ENCODE measurements around the gene MSANTD3. TPM values are rescaled to one million over a fixed set of nuclear protein-coding genes. Genes with fewer than 3 reads are reported as not detected.

MSANTD3 gene
- total and polyA plus RNA-seq, 7 experiments from 2014 or later: 3.5 to 13.4 (median 7.5) TPM

DNA sequence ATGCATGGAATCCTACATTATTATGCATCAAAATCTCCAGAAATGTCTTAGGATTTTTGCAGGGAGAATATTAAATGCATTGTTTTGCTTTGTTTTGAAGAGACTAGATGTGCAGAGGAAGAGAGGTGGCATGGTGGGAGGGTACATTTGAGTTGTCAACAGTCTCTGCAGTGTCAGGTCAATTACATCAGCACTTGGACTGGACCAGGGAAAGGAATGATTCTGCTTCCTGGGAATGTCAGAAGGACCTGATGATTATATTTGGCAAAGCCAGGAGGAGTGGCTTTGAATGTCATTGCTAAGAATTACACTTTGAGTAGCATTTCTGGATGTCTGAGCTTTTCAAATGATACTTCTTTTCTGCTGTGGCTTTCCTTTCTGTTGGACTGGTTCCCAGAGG, 28.5 kb downstream of the MSANTD3 start:
- Histone ChIP-seq H3K27ac (ENCODE audit: low read depth, low read length) (no peak overlapping the region), H3K36me3 (ENCODE audit: control insufficient read depth in 2 of 3, insufficient read depth in 3 of 3, low read length in 3 of 3) (peaks cover 0 to 11% (median 0%) of the 10 kb centered on the region in 3 experiments), H3K4me1 (ENCODE audit: control insufficient read depth in 2 of 2, insufficient read depth in 2 of 2, low read length in 2 of 2) (no peaks in the 10 kb centered on the region), H3K9me3 (ENCODE audit: control insufficient read depth in 2 of 3, low read length in 3 of 3) (no peaks in the 10 kb centered on the region), H3K27me3 (ENCODE audit: control insufficient read depth in 2 of 2, insufficient read depth in 2 of 2, low read length in 2 of 2) (no peaks in the 10 kb centered on the region), H3K4me3 (ENCODE audit: low read length) (no peak overlapping the region)
- CTCF ChIA-PET: no interaction called here
- POLR2A ChIA-PET: no interaction called here
- Mint-ChIP-seq H3K4me1 (peaks cover 0 to 7% (median 4%) of the 10 kb centered on the region in 7 donors), H3K9me3 (no peaks in the 10 kb centered on the region), H3K27ac (no peak overlapping the region), H3K27me3 (peaks cover 0 to 12% (median 0%) of the 10 kb centered on the region in 5 donors), H3K4me3 (no peak overlapping the region), H3K36me3 (peaks cover 6 to 37% (median 30%) of the 10 kb centered on the region in 5 donors)
- DNase-seq (no peak), ATAC-seq (no peak)
- intact Hi-C loops (cut with micrococcal nuclease): no loop called here

DNA sequence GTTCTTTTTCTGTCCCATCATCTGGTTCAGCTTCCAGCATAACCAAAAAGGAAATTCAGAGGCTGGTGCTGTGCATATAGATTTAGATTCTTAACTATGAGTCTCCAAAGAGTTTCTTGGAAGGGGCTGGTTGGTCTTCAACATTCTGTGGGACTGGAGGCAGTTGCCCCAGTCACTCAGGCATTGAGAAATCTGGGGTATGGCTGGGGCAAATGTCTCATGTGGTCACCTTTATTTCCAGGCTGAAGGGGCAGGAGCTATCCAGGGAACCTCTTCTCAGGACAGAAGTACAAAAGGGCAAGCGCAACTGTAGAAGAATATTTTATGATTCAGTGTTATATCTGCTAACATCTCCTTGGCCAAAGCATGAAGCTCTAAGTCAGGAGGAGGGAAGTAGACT, 30.6 kb downstream of the MSANTD3 start:
- DNase-seq (no peak), ATAC-seq (no peak)
- ChIA-PET CTCF (no interaction called here), POLR2A (no interaction called here)
- H3K4me1 Mint-ChIP-seq: peaks cover 0 to 7% (median 4%) of the 10 kb centered on the region in 7 donors
- peaks cover 0 to 12% (median 0%) of the 10 kb centered on the region in 5 donors for H3K27me3 Mint-ChIP-seq
- H3K4me3 ChIP-seq (ENCODE audit: low read length): no peak overlapping the region
- no peak overlapping the region for H3K4me3 Mint-ChIP-seq
- no peaks in the 10 kb centered on the region for H3K9me3 Mint-ChIP-seq
- H3K27ac Mint-ChIP-seq: no peak overlapping the region
- H3K36me3 Mint-ChIP-seq: peaks cover 2 to 19% (median 15%) of the 10 kb centered on the region in 5 donors
- H3K36me3 ChIP-seq (ENCODE audit: control insufficient read depth in 2 of 3, insufficient read depth in 3 of 3, low read length in 3 of 3): no peaks in the 10 kb centered on the region
- H3K27ac ChIP-seq (ENCODE audit: low read depth, low read length): no peak overlapping the region
- H3K9me3 ChIP-seq (ENCODE audit: control insufficient read depth in 2 of 3, low read length in 3 of 3): no peaks in the 10 kb centered on the region
- H3K4me1 ChIP-seq (ENCODE audit: control insufficient read depth in 2 of 2, insufficient read depth in 2 of 2, low read length in 2 of 2): no peaks in the 10 kb centered on the region
- H3K27me3 ChIP-seq (ENCODE audit: control insufficient read depth in 2 of 2, insufficient read depth in 2 of 2, low read length in 2 of 2): no peaks in the 10 kb centered on the region
- intact Hi-C loops (cut with micrococcal nuclease): no loop called here

DNA sequence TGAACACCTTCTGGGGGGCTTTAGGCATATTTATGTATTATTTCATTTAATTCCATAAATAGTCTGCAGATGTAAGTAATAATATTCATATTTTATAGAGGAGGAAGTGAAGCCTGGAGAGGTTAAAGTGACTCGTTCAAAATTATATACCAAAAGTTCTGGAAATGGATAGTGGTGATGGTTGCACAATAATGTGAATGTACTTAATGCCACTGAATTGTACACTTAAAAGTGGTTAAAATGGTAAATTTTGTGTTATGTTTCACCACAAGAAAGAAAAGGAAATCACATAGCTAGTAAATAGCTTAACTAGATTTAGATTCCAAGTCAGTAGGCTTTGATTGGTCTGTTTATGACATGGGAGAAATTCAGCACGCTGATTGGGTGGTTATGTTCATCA, 33.0 kb downstream of the MSANTD3 start:
- Histone ChIP-seq H3K4me3 (ENCODE audit: low read length) (no peak overlapping the region), H3K9me3 (ENCODE audit: control insufficient read depth in 2 of 3, low read length in 3 of 3) (no peaks in the 10 kb centered on the region), H3K27ac (ENCODE audit: low read depth, low read length) (no peak overlapping the region), H3K36me3 (ENCODE audit: control insufficient read depth in 2 of 3, insufficient read depth in 3 of 3, low read length in 3 of 3) (no peaks in the 10 kb centered on the region), H3K4me1 (ENCODE audit: control insufficient read depth in 2 of 2, insufficient read depth in 2 of 2, low read length in 2 of 2) (no peaks in the 10 kb centered on the region), H3K27me3 (ENCODE audit: control insufficient read depth in 2 of 2, insufficient read depth in 2 of 2, low read length in 2 of 2) (no peaks in the 10 kb centered on the region)
- peaks cover 0 to 5% (median 0%) of the 10 kb centered on the region in 5 donors for H3K36me3 Mint-ChIP-seq
- ATAC-seq: no peak
- peaks cover 0 to 7% (median 4%) of the 10 kb centered on the region in 7 donors for H3K4me1 Mint-ChIP-seq
- no peak overlapping the region for H3K27ac Mint-ChIP-seq
- no peak overlapping the region for H3K4me3 Mint-ChIP-seq
- intact Hi-C loops (cut with micrococcal nuclease): no loop called here
- peaks cover 0 to 24% (median 0%) of the 10 kb centered on the region in 5 donors for H3K27me3 Mint-ChIP-seq
- no peaks in the 10 kb centered on the region for H3K9me3 Mint-ChIP-seq
- ChIA-PET CTCF (interaction anchor here (0.9 kb wide), 1 partner anchor 11 kb away, joined by 4 read pairs; no protein-coding TSS in a partner anchor), POLR2A (no interaction called here)
- DNase-seq: peak in 1 of 9 donors; percentile 13

DNA sequence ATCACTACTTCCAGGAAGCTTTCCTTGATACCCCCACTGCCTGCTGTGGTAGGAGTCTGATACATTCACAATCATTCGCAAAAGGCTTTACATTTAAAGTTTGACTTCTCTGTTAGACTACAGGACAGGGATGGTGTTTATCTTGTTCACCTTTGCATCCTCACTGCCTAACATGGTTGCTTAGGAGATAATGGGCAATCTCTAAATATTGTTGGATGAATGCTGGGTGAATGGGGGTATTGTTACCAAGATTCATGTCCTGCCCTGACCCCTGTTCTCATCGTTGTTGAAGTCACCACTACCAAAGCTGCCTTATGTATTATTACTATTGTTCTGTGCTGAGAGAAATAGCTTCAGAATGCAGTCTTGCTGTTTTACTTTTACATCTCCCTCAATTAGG, 38.3 kb downstream of the MSANTD3 start:
- H3K4me1 ChIP-seq (ENCODE audit: control insufficient read depth in 2 of 2, insufficient read depth in 2 of 2, low read length in 2 of 2): no peaks in the 10 kb centered on the region
- Mint-ChIP-seq H3K27ac (no peak overlapping the region), H3K4me1 (peaks cover 0 to 3% (median under 1%) of the 10 kb centered on the region in 7 donors), H3K9me3 (no peaks in the 10 kb centered on the region), H3K4me3 (no peak overlapping the region), H3K36me3 (peaks cover 0 to 4% (median 0%) of the 10 kb centered on the region in 5 donors), H3K27me3 (peaks cover 3 to 30% (median 7%) of the 10 kb centered on the region in 5 donors)
- intact Hi-C loops (cut with micrococcal nuclease): no loop called here
- ChIA-PET CTCF (no interaction called here), POLR2A (no interaction called here)
- no peak overlapping the region for H3K27ac ChIP-seq (ENCODE audit: low read depth, low read length)
- no peak overlapping the region for H3K4me3 ChIP-seq (ENCODE audit: low read length)
- ATAC-seq (no peak), DNase-seq (no peak)
- H3K9me3 ChIP-seq (ENCODE audit: control insufficient read depth in 2 of 3, low read length in 3 of 3): no peaks in the 10 kb centered on the region
- no peaks in the 10 kb centered on the region for H3K36me3 ChIP-seq (ENCODE audit: control insufficient read depth in 2 of 3, insufficient read depth in 3 of 3, low read length in 3 of 3)
- H3K27me3 ChIP-seq (ENCODE audit: control insufficient read depth in 2 of 2, insufficient read depth in 2 of 2, low read length in 2 of 2): no peaks in the 10 kb centered on the region

DNA sequence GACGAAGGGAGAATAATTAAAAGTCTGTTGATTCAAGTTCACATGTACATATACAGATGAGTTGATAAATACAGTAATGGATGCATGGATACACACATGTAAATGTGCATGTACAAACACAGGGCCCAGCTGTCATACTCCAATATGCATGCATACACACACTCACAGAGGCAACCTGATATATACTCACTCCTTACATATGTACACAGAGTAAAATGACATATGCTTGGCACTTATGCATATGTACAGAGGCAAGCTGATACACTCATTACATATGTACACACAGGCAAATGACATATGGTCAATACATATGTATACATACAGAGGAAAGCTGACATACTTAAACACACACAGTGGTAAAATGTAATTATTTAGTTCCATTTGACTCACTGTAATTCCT, 38.8 kb downstream of the MSANTD3 start:
- Mint-ChIP-seq H3K9me3 (no peaks in the 10 kb centered on the region), H3K4me3 (no peak overlapping the region), H3K4me1 (peaks cover 0 to 2% (median 0%) of the 10 kb centered on the region in 7 donors), H3K27ac (no peak overlapping the region), H3K36me3 (peaks cover 0 to 4% (median 0%) of the 10 kb centered on the region in 5 donors), H3K27me3 (peaks cover 5 to 34% (median 11%) of the 10 kb centered on the region in 5 donors)
- no peak for DNase-seq
- Histone ChIP-seq H3K27me3 (ENCODE audit: control insufficient read depth in 2 of 2, insufficient read depth in 2 of 2, low read length in 2 of 2) (no peaks in the 10 kb centered on the region), H3K4me3 (ENCODE audit: low read length) (no peak overlapping the region), H3K36me3 (ENCODE audit: control insufficient read depth in 2 of 3, insufficient read depth in 3 of 3, low read length in 3 of 3) (no peaks in the 10 kb centered on the region), H3K4me1 (ENCODE audit: control insufficient read depth in 2 of 2, insufficient read depth in 2 of 2, low read length in 2 of 2) (no peaks in the 10 kb centered on the region), H3K27ac (ENCODE audit: low read depth, low read length) (no peak overlapping the region), H3K9me3 (ENCODE audit: control insufficient read depth in 2 of 3, low read length in 3 of 3) (no peaks in the 10 kb centered on the region)
- ChIA-PET CTCF (interaction anchor here (0.6 kb wide), 2 partner anchors 25 to 36 kb away, joined by 4 to 5 read pairs; no protein-coding TSS in a partner anchor), POLR2A (no interaction called here)
- intact Hi-C loops (cut with micrococcal nuclease): no loop called here
- no peak for ATAC-seq

DNA sequence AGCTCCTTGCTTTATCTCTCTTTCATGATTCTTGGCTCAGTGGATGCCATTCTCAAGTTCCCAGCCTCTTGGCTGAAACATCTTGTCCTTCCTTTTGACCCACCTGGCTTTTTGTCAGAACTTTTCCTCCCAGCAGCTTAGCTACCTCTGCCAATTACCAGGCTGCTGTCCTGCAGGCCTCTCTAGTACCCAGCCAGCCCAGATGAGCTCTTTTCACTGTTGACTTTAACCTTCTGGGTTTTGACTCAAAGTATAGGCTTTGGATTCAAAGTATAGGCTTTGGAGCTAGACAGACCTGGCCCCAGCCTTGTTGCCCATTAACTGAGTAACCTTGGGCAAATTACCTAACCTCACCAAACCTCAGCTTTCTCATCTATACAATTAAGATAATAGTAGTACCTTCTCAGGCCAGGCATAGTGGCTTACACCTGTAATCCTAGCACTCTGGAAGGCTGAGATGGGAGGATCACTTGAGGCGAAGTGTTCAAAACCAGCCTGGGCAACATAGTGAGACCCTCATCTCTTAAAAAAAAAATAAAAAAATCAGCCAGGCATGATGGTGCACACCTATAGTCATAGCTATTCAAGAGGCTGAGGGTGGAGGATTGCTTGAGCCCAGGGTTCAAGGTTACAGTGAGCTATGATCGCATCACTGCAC, 39.4 kb downstream of the MSANTD3 start:
- Mint-ChIP-seq H3K4me3 (no peak overlapping the region), H3K9me3 (no peaks in the 10 kb centered on the region), H3K36me3 (peaks cover 0 to 4% (median 0%) of the 10 kb centered on the region in 5 donors), H3K4me1 (peaks cover 0 to 2% (median 0%) of the 10 kb centered on the region in 7 donors), H3K27ac (no peak overlapping the region), H3K27me3 (peaks cover 6 to 35% (median 12%) of the 10 kb centered on the region in 5 donors)
- H3K27ac ChIP-seq (ENCODE audit: low read depth, low read length): no peak overlapping the region
- DNase-seq (no peak), ATAC-seq (no peak)
- POLR2A ChIA-PET: no interaction called here
- H3K27me3 ChIP-seq (ENCODE audit: control insufficient read depth in 2 of 2, insufficient read depth in 2 of 2, low read length in 2 of 2): no peaks in the 10 kb centered on the region
- no peaks in the 10 kb centered on the region for H3K9me3 ChIP-seq (ENCODE audit: control insufficient read depth in 2 of 3, low read length in 3 of 3)
- CTCF ChIA-PET: interaction anchor here (0.6 kb wide), 2 partner anchors 25 to 36 kb away, joined by 4 to 5 read pairs; no protein-coding TSS in a partner anchor
- H3K4me1 ChIP-seq (ENCODE audit: control insufficient read depth in 2 of 2, insufficient read depth in 2 of 2, low read length in 2 of 2): no peaks in the 10 kb centered on the region
- intact Hi-C loops (cut with micrococcal nuclease): no loop called here
- no peaks in the 10 kb centered on the region for H3K36me3 ChIP-seq (ENCODE audit: control insufficient read depth in 2 of 3, insufficient read depth in 3 of 3, low read length in 3 of 3)
- no peak overlapping the region for H3K4me3 ChIP-seq (ENCODE audit: low read length)

DNA sequence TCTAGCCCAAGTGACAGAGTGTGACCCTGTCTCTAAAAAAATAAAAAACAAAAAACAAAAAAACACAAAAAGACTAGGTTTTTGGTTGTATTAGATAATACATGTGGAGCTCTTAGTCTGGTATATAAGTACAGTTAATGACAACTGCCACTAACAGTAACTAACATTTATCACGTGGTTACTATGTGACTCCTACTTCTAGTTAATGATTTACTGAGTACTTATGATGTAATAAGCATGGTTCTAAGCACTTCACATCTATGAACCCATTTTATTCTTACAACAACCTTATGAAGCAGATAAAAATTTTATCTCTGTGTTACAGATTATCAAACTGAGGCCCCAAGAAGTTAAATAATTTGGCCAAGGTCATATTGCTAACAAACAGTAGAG, 39.9 kb downstream of the MSANTD3 start:
- H3K4me3 Mint-ChIP-seq: no peak overlapping the region
- H3K4me3 ChIP-seq (ENCODE audit: low read length): no peak overlapping the region
- peaks cover 11 to 40% (median 17%) of the 10 kb centered on the region in 5 donors for H3K27me3 Mint-ChIP-seq
- H3K27ac Mint-ChIP-seq: no peak overlapping the region
- ChIA-PET CTCF (no interaction called here), POLR2A (no interaction called here)
- intact Hi-C loops (cut with micrococcal nuclease): no loop called here
- H3K9me3 Mint-ChIP-seq: no peaks in the 10 kb centered on the region
- peaks cover 0 to 4% (median 0%) of the 10 kb centered on the region in 5 donors for H3K36me3 Mint-ChIP-seq
- no peaks in the 10 kb centered on the region for H3K27me3 ChIP-seq (ENCODE audit: control insufficient read depth in 2 of 2, insufficient read depth in 2 of 2, low read length in 2 of 2)
- H3K9me3 ChIP-seq (ENCODE audit: control insufficient read depth in 2 of 3, low read length in 3 of 3): no peaks in the 10 kb centered on the region
- DNase-seq (no peak), ATAC-seq (no peak)
- peaks cover 0 to 2% (median 0%) of the 10 kb centered on the region in 7 donors for H3K4me1 Mint-ChIP-seq
- H3K36me3 ChIP-seq (ENCODE audit: control insufficient read depth in 2 of 3, insufficient read depth in 3 of 3, low read length in 3 of 3): no peaks in the 10 kb centered on the region
- H3K4me1 ChIP-seq (ENCODE audit: control insufficient read depth in 2 of 2, insufficient read depth in 2 of 2, low read length in 2 of 2): no peaks in the 10 kb centered on the region
- H3K27ac ChIP-seq (ENCODE audit: low read depth, low read length): no peak overlapping the region

All from naive thymus-derived CD4-positive, alpha-beta T cell (primary cell).